Subcutaneous adipose tissue (tissue), 4 donors: Measurements from ENCODE around the gene IPO5. TPM values are rescaled to one million over a fixed set of nuclear protein-coding genes. Genes with fewer than 3 reads are reported as not detected.

Experiments
- CTCF ChIP-seq: fragments of 450-650 bp; IDR thresholded peaks from one replicate; pipeline ENCODE4 v1.5.1; 2016; ENCODE audit warnings: low read depth, mild to moderate bottlenecking, control low read depth, antibody characterized with exemption, moderate library complexity
- total RNA-seq, 4 donors: library from RNA; depleted of rRNA; stranded (reverse); fragments of >200 nt; gene quantifications; one replicate each; pipeline ENCODE4 v1.1.0, GENCODE V29; 2016

The IPO5 gene
- total RNA-seq, 4 donors from 2014 or later, result 98.8 to 155 (median 142) TPM

GRCh38 chr13:97936036-97936435 lies 17.4 kb upstream of the IPO5 start:
- TF ChIP-seq CTCF, result no peak

GRCh38 chr13:97938706-97939475 lies 14.6 kb upstream of the IPO5 start:
- TF ChIP-seq CTCF, result no peak

- no peak for TF ChIP-seq CTCF
Observed at GRCh38 chr13:97944396-97945029, 9.0 kb upstream of the IPO5 start.

- TF ChIP-seq CTCF, result no peak
Observed at GRCh38 chr13:97945342-97945741, 8.1 kb upstream of the IPO5 start.

GRCh38 chr13:97945792-97946419 lies 7.6 kb upstream of the IPO5 start:
- TF ChIP-seq CTCF, result no peak

GRCh38 chr13:97946951-97947588 lies 6.4 kb upstream of the IPO5 start:
- TF ChIP-seq CTCF, result no peak

- no peak for TF ChIP-seq CTCF
Observed at GRCh38 chr13:97948041-97948440, 5.4 kb upstream of the IPO5 start.
